Tibial artery (tissue), 4 donors: ENCODE results near the gene KCNMA1.

Experiments used
- DNase-seq, 2 donors: peaks; one replicate each; pipeline ENCODE4 v3.0.0-alpha.2; 2019
- H3K27ac ChIP-seq, 2 donors: fragments of 200-600 bp; sonication (generic) in 1 of 2; 1 replicate in 1 of 2; 2 replicates in 1 of 2; pipeline ENCODE4 v1.5.1; 2018 to 2019; ENCODE audit warnings: mild to moderate bottlenecking in 1 of 2
- H3K27me3 ChIP-seq, 2 donors: fragments of 200-600 bp; sonication (generic) in 1 of 2; one replicate each; pipeline versions ENCODE4 v1.5.1 to v1.6.0; 2016 to 2019
- H3K36me3 ChIP-seq, 3 donors: fragments of 200-600 bp; sonication (generic) in 2 of 3; one replicate each; pipeline ENCODE4 v1.5.1; 2016 to 2019; ENCODE audit warnings: mild to moderate bottlenecking in 2 of 3
- H3K4me1 ChIP-seq, 4 donors: fragments of 200-600 bp; sonication (generic) in 2 of 4; 1 replicate in 3 of 4; 2 replicates in 1 of 4; pipeline ENCODE4 v1.5.1; 2016 to 2019
- H3K4me3 ChIP-seq, 2 donors: fragments of 200-600 bp; sonication (generic) in 1 of 2; 1 replicate in 1 of 2; 2 replicates in 1 of 2; pipeline ENCODE4 v1.5.1; 2018 to 2019; ENCODE audit warnings: mild to moderate bottlenecking in 2 of 2
- H3K9me3 ChIP-seq, 3 donors: fragments of 200-600 bp; sonication (generic) in 1 of 3; one replicate each; pipeline ENCODE4 v1.5.1; 2016 to 2019
- intact Hi-C: fragments of 100-400 bp; cut with DNase I; formaldehyde crosslinking; loops from one replicate; pipeline ENCODE4 v1.15.0; 2023; ENCODE audit warnings: low total_unique reads
- TF ChIP-seq, protein P1 (sequence below), 2 experiments: fragments of 200-600 bp in 1 of 2; fragments of 450-650 bp in 1 of 2; IDR thresholded peaks; one replicate each; pipeline ENCODE4 v1.5.1; 2017 to 2019; ENCODE audit warnings: antibody characterized with exemption in 2 of 2, mild to moderate bottlenecking in 1 of 2, moderate library complexity in 1 of 2

Gene KCNMA1

DNA sequence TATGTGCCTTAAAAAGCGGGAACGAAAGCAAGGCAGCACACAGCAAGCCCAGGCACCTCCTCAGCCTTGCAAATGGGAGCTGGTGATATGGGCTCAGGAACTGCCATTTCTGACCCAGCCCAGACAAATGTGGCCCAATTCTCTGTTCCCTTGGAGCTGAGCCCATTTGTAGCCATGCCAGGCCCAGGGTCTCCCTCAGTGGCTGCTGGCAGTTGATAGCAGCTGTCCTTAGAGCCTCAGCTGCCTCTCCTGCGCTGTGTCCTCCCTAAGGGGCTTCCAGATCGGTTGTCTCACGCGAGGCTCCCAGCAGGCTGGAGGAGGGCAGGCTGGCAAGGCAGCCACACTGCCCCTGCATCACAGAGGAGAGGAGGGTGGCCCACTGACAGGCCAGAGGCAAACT, 275.8 kb downstream of the KCNMA1 start:
- no peaks in the 10 kb centered on the region for H3K36me3 ChIP-seq
- TF ChIP-seq, protein P1, sequence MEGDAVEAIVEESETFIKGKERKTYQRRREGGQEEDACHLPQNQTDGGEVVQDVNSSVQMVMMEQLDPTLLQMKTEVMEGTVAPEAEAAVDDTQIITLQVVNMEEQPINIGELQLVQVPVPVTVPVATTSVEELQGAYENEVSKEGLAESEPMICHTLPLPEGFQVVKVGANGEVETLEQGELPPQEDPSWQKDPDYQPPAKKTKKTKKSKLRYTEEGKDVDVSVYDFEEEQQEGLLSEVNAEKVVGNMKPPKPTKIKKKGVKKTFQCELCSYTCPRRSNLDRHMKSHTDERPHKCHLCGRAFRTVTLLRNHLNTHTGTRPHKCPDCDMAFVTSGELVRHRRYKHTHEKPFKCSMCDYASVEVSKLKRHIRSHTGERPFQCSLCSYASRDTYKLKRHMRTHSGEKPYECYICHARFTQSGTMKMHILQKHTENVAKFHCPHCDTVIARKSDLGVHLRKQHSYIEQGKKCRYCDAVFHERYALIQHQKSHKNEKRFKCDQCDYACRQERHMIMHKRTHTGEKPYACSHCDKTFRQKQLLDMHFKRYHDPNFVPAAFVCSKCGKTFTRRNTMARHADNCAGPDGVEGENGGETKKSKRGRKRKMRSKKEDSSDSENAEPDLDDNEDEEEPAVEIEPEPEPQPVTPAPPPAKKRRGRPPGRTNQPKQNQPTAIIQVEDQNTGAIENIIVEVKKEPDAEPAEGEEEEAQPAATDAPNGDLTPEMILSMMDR (IDR thresholded peaks at IDR 0.05), result no peak
- H3K27ac ChIP-seq, result no peak overlapping the region
- no peaks in the 10 kb centered on the region for H3K9me3 ChIP-seq
- no peak overlapping the region for H3K4me3 ChIP-seq
- peaks cover 0 to 48% (median 13%) of the 10 kb centered on the region in 4 donors for H3K4me1 ChIP-seq
- H3K27me3 ChIP-seq, result no peaks in the 10 kb centered on the region
- no peak for DNase-seq
- intact Hi-C loops, result no loop called here

DNA sequence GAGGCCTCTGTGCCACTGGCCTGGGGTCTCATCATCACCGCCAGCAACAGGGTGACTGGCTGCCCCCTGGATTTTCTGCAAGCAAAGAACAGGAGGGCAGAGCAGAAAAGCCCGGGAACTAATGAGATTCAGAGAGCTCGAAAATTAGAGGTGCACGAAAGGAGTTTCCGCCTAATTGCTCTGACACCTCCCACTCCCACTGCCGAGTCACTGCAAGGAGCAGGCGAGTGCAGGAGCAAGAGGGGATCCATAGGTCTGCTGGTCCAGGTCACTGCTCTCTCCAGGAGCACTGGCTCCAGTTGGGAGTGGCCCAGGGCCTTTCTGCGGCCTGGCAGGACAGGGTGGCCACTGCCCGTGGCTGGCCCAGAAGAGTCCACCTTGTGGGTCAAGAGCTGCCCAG, 276.2 kb downstream of the KCNMA1 start:
- DNase-seq, result no peak
- H3K27me3 ChIP-seq, result no peaks in the 10 kb centered on the region
- intact Hi-C loops, result no loop called here
- no peak overlapping the region for H3K4me3 ChIP-seq
- no peaks in the 10 kb centered on the region for H3K9me3 ChIP-seq
- TF ChIP-seq, protein P1 (IDR thresholded peaks at IDR 0.05), result no peak
- no peaks in the 10 kb centered on the region for H3K36me3 ChIP-seq
- peaks cover 0 to 48% (median 13%) of the 10 kb centered on the region in 4 donors for H3K4me1 ChIP-seq
- no peak overlapping the region for H3K27ac ChIP-seq

DNA sequence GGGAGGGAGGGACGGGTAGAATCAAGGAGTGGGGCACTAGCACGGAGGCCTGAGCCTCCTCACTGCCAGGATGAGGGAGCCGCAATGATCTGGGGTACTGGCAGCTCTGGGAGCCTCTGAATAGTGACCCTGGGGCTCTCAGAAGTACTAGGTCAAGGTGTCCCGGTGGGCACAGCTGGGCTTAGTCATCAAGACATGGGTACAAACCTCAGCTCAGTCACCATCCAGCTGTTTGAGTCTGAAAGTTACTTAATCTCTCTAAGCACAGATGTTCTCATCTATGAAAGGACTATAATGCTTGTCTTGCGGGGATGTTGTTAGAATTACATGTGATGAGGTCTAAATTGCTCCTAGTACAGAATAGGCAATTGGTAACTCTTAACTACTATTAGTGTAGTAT, 276.8 kb downstream of the KCNMA1 start:
- Histone ChIP-seq H3K4me3 (no peak overlapping the region), H3K27me3 (no peaks in the 10 kb centered on the region), H3K4me1 (peaks cover 0 to 48% (median 13%) of the 10 kb centered on the region in 4 donors), H3K9me3 (no peaks in the 10 kb centered on the region), H3K36me3 (no peaks in the 10 kb centered on the region), H3K27ac (no peak overlapping the region)
- intact Hi-C loops, result no loop called here
- DNase-seq, result no peak
- TF ChIP-seq, protein P1 (IDR thresholded peaks at IDR 0.05), result no peak

DNA sequence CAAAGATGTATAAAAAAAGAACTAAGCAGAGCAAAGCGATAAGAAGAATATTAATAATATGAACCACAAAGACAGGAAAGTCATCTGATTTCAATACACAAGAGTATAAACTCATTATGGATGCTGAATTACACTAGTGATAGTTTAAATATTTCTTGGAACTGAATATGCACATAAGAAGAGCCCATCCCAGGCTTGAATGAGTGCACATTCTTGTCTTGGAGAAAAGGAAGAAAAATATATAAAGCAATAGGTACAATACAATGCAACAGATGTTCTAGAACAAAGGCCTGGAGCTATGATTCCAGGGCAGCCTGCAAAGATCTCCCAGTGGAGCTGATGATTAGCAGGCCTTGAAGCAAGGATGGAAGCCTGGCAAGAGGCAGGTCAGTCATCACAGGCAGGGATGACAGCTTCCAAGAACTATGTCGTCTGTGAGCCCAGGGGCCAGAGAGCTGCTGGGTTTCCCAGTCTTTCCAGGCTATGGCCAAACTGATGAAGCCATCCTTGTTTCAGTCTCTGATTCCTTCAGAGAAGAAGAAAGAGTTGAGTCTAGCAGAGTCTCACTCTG, 277.6 kb downstream of the KCNMA1 start:
- no peak for DNase-seq
- no peak overlapping the region for H3K4me3 ChIP-seq
- TF ChIP-seq, protein P1 (IDR thresholded peaks at IDR 0.05), result no peak
- no peaks in the 10 kb centered on the region for H3K27me3 ChIP-seq
- peaks cover 0 to 41% (median 11%) of the 10 kb centered on the region in 4 donors for H3K4me1 ChIP-seq
- no peak overlapping the region for H3K27ac ChIP-seq
- no peaks in the 10 kb centered on the region for H3K9me3 ChIP-seq
- intact Hi-C loops, result no loop called here
- H3K36me3 ChIP-seq, result no peaks in the 10 kb centered on the region

DNA sequence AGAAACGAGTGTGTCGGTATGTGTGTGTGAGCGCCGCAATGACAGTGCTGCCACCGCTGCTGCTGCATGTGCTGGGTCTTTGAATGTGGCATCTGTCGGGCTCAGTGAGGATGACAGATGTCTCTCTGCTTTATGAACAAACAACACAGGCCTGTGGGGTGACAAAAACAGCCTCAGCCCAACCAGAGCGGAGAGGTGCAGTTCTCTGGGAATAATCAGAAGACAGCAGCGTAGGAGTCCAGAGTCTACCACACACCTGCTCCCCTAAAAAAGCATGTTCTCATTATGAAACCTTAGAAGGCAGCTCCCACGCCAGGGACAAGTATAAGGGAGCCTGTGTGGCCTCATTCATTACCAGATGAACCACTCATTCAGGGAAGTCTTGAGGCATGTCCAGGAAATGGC, 278.3 kb downstream of the KCNMA1 start:
- DNase-seq, result no peak
- intact Hi-C loops, result no loop called here
- Histone ChIP-seq H3K27ac (no peak overlapping the region), H3K4me1 (peaks cover 0 to 34% (median 5%) of the 10 kb centered on the region in 4 donors), H3K36me3 (no peaks in the 10 kb centered on the region), H3K4me3 (no peak overlapping the region), H3K9me3 (no peaks in the 10 kb centered on the region), H3K27me3 (no peaks in the 10 kb centered on the region)
- TF ChIP-seq, protein P1 (IDR thresholded peaks at IDR 0.05), result no peak

DNA sequence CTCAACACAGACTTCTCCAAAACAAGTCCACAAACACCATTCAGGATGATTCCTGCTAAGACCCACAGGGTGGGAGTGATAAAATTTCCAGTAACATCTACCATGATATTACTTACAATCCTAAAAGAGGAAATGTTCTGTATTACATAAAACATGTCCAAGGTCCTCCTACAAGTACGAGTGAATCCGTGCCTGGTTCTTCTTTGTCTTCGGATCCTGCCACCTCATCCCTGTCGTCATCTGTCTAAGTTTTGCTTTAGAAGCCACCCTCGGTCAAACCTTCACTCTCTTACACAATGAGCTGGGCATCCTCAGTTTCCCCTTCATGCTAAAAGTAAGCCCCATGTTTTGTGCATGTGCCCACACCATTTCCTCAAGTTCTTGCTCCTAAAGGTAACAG, 279.0 kb downstream of the KCNMA1 start:
- no peak overlapping the region for H3K4me3 ChIP-seq
- intact Hi-C loops, result no loop called here
- no peak for DNase-seq

More for the DNA sequence above, 279.0 kb downstream of the KCNMA1 start:
- H3K27ac ChIP-seq, result peak overlapping the region in 1 of 2 donors; percentile 3
- TF ChIP-seq, protein P1 (IDR thresholded peaks at IDR 0.05), result no peak
- H3K4me1 ChIP-seq, result peaks cover 0 to 27% (median 4%) of the 10 kb centered on the region in 4 donors
- no peaks in the 10 kb centered on the region for H3K9me3 ChIP-seq
- no peaks in the 10 kb centered on the region for H3K36me3 ChIP-seq
- no peaks in the 10 kb centered on the region for H3K27me3 ChIP-seq
